ENCODE results near the gene ANKRD13B.

ANKRD13B gene

DNA sequence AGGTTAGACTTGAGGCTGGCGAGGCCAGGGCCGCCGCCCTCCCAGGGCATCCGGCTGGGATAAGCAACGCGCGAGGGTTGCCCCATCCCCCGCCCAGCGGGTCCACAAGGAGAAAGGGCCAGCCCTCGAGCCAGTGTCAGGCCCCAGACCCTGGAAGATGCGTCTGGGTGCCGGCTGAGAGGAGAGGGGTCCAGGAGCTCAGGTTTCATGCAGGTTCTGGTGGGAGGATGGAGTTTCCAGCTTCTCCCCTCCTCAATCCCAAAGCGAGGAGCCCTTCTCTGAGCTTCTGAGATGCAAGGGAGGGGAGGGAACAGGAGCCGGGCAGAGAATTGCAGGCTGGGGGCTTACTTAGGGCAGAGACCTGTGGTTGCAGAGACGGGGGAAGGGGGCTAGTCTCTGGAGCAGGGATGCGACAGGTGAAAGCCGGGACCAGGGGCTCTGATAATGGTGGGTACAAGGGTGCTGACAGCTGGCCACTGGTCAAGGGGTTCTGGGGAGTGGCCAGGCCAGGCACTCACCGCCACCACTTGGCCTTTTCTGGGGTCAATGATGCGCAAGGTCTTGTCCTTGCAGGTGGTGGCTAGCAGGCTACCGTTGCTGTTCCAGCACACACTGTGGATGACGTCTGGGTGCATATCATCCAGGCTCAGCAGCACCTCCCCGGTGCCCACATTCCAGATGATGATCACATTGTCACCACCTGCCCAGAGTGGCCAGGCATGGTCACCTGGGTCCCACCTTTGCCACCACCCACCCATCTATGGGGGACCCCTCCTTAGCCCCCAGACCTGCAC lies 25.5 kb downstream of the ANKRD13B start:
- DNase-seq = no peak

DNA sequence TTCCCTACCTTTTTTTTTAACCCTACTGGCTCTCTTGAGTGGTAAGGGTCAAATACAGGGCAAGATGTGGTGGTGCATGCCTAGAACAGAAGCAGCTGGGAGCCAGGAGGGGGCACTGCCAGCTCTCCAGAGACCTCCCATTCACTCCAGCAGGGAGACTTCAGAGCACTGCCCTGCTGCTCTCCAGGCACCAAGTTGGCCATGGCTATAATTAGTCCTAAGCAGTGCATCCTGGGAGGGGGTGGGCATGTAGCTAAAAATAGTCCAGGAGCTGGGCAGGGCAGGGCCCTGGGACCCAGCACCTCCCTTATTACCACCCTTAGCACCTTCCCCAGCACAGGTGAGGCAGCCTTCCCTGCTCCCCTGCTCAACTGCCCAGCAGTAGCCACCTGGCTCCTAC lies 26.3 kb downstream of the ANKRD13B start:
- DNase-seq = peak; percentile 41 to 62

GRCh38 chr17:29620271-29620670 lies 27.3 kb downstream of the ANKRD13B start:
- DNase-seq = no peak

GRCh38 chr17:29620779-29621500 lies 28.0 kb downstream of the ANKRD13B start:
- no peak for DNase-seq

DNA sequence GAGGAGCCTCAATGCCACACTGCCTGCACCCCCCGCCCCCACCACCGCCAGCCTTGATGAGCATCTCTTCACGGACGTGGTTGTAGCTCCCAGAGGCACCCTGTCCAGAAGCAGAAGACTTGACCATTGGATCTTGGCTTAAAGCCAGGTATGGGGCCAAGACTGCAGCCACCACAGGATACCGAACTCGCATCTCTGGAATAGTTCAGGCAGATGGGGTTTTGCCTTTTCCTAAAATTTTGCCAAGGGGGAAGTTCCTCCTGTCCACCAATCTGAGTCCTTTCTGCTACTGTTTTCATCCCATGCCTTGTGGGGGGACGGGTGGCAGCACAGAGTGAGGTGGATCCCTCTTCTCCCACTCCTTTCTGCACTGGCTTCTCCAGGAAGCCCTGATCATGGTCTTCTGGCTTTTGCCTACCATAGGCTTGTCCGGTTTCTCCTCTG lies 28.8 kb downstream of the ANKRD13B start:
- DNase-seq = no peak

GRCh38 chr17:29622337-29623282 lies 29.7 kb downstream of the ANKRD13B start, which contains the start of gene CORO6:
CORO6 (minus strand) TSS chr17:29622912; CDS start chr17:29621421, 1,491 bp downstream.
- peak; percentile 23 to 30 for DNase-seq

DNA sequence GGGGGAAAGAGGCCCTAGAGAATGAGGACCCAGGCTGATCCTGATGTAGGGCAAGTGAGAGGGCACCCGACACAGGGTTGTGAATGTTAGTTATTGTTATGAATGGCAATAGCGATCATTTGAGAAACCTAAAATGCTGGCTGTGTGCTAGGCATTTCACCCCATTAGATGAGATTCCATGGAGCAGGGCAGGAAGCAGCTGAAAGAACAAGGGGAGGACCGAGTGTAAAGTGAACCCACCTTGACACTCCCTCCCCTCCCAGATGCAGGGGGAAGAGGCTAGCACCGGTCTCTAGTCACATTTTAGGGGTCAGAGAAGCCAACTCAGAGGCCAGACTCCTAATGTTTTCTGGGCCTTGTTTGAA lies 30.3 kb downstream of the ANKRD13B start:
- DNase-seq = no peak

- DNase-seq = no peak
Measured at GRCh38 chr17:29624586-29624985, 31.7 kb downstream of the ANKRD13B start.

GRCh38 chr17:29625037-29625750 lies 32.3 kb downstream of the ANKRD13B start:
- no peak for DNase-seq

DNA sequence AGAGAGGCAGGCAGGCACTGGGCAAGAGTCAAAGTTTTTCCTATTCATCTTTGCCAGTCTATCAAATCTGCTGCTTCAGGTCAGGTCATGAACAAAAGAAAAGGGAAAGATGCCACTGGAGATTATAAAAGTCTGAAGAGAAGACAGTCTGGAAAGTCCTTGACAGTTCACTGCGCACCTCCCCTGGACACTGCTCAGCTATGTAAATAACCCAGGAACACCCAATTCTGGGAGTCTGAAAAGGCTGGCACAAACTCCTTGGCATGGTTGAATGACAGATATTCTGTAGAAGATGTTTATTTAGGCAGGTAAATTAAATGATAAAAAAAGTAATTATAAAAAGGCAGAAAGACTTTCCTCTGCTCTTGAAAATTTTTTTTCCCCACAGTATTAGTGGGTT lies 35.0 kb downstream of the ANKRD13B start:
- DNase-seq = no peak

- no peak for DNase-seq
Measured at GRCh38 chr17:29628644-29629043, 35.7 kb downstream of the ANKRD13B start.

GRCh38 chr17:29629839-29630238 lies 36.9 kb downstream of the ANKRD13B start:
- DNase-seq = no peak

- DNase-seq = no peak
Measured at GRCh38 chr17:29630630-29631193, 37.8 kb downstream of the ANKRD13B start.

- no peak for DNase-seq
Measured at GRCh38 chr17:29633886-29634285, 41.0 kb downstream of the ANKRD13B start.

DNA sequence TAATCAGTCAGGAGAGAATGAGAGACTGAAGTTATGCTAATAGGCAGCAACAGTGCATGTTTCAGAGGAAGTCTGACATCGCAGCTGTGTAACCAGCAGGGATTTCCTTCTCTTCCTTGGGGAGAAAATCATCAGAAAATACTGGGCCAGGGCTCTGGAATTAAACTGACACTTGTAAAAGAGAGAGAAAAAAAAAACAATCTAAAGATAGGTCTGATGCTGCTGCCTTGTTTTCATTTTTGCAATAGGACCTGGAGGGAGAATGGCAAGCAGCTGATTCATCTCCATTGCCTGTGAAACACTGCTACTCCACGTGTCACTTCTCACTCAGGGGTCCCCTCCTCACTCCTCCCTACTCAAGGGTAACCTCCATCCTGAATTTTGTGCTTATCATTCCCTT lies 47.5 kb downstream of the ANKRD13B start:
- DNase-seq = no peak

GRCh38 chr17:29640981-29641642 lies 48.2 kb downstream of the ANKRD13B start:
- no peak for DNase-seq

DNA sequence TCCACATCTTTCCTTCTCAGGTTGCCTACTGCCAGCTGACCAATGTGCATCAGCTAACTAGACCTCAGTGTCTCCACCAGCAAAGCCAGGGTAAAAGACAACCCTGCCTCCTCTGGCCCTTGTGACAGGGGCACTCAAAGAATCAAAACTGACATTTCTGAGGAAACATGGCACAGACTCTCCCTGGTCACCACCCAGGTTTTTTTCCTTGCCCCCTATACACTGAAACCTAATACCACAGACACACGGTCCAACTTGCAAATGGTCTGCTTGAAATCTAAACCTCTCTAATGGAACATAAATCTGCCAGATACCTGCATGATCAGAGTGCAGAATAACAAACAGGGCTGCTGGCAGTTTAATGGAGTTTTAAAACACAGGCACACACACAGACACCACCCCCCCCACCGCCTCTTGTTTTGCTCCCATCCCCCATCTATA lies 49.3 kb downstream of the ANKRD13B start:
- DNase-seq = no peak

DNA sequence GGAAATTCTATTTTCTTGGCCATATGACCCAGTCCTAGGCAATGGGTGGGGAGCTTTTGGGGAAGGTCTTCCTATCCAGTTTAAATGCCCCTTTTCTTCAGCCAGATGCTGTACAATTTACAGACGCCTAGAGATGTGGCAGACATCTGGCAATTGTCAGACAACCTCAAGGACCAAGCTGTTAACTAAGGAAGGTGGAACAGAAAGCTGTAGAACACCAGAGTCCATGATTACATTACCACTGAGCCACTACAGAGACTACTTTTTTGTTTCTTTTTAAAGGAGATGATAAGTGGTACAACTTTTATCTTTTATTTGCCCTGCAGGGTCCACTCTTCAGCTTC lies 50.9 kb downstream of the ANKRD13B start:
- no peak for DNase-seq

DNA sequence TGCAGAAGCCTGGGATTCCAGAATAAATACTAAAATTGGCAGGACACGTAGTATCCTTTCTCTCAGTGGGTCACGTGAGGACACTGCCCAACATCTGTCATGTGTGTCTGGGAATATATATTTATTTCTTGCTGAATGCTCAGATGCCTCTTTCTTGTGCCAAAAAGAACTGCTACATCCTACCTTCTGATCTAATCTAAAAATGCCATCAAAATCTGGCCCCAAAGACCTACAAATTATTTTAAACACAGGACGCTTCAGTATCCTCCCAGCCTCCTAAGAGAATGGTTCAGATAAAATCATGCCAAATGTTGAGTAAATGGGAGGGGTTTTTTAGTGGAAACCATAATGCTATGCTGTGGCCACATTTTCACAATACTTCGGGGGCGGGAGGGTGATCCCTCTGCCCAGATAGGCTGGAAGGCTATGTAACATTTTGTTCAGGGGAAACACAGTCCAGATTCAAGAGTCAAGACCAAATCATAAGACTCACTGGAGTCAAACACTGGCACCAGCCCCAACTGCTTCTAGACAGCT lies 52.7 kb downstream of the ANKRD13B start:
- DNase-seq = no peak

- no peak for DNase-seq
Measured at GRCh38 chr17:29648005-29648404, 55.1 kb downstream of the ANKRD13B start.

DNA sequence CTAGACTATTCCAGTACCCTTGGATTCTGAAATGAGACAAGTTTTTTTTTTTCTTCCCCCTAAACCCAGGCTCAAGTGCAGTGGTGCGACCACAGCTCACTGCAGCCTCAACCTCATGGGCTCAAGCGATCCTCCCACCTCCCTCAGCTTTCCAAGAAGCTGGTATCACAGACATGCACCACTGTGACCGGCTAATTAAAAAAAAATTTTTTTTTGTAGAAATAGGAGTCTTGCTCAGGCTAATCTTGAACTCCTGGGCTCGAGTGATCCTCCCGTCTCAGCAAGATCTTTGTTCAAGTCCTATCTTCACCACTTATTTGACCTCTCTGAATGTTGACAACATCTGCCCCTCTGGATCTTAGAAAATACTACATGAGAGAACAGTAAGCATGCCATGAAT lies 56.4 kb downstream of the ANKRD13B start:
- no peak for DNase-seq

All from Kasumi-1 (cell line).